Keratinocyte (primary cell): ENCODE results near the gene LRRC7.

ENCODE experiments used
- CTCF ChIP-seq, 3 experiments: IDR thresholded peaks in 1 of 3; conservative IDR thresholded peaks in 1 of 3; optimal IDR thresholded peaks in 1 of 3; 2 replicates in 2 of 3; 3 replicates in 1 of 3; pipeline versions ENCODE3 to v1.5.1; 2011; ENCODE audit warnings: low read length in 3 of 3, mild to moderate bottlenecking in 3 of 3, moderate library complexity in 2 of 3, control low read depth in 1 of 3, inconsistent platforms in 1 of 3; ENCODE audit not compliant: insufficient read depth in 2 of 3; ENCODE audit errors: extremely low read depth in 1 of 3
- EZH2 ChIP-seq: IDR thresholded peaks from one replicate; pipeline ENCODE4 v1.6.1; 2012; ENCODE audit warnings: inconsistent platforms, mild to moderate bottlenecking, low read length, moderate library complexity

DNA sequence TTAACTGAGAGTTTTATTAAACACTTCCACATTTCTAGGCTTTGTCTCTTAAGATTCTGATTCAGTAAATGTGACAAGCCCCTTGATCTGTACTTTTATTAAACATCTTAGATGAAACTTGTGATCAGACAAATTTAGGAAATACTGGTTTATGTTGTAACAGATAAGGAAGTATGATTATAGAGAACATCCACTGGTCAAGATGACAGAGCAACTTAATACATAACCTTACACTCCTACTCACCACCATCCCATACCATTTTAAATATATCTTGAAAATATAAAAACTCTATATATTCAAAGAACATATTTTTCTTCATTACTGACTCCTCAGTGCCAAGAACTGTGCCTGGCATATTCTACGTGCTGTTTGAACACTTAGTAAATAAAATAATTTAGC, 420.2 kb downstream of the LRRC7 start:
- TF ChIP-seq EZH2 (no peak), CTCF (optimal IDR thresholded peaks at IDR 0.05 in 1 of 3, IDR thresholded peaks at IDR 0.05 in 1 of 3, conservative IDR thresholded peaks at IDR 0.05 in 1 of 3; ENCODE audit: extremely low read depth in 1 of 3, insufficient read depth in 2 of 3, low read length in 3 of 3) (no peak)
